WERI-Rb-1 (cell line): ENCODE measurements around the gene RASSF7.

Experiments used
- DNase-seq: peaks from one replicate; pipeline ENCODE4 v3.0.0-alpha.2; 2020
- H3K27ac ChIP-seq: fragments of 250-450 bp; sonication (Bioruptor Pico); 2 replicates; pipeline ENCODE4 v1.5.1; 2020; ENCODE audit warnings: mild to moderate bottlenecking, moderate library complexity
- H3K27me3 ChIP-seq: fragments of 250-450 bp; sonication (Bioruptor Pico); 2 replicates; pipeline ENCODE4 v1.5.1; 2021; ENCODE audit warnings: mild to moderate bottlenecking, low read depth, moderate library complexity; ENCODE audit not compliant: insufficient read depth, severe bottlenecking
- H3K36me3 ChIP-seq: fragments of 250-450 bp; sonication (Bioruptor Pico); 2 replicates; pipeline ENCODE4 v1.5.1; 2020; ENCODE audit warnings: mild to moderate bottlenecking, moderate library complexity
- H3K4me3 ChIP-seq: 2 replicates; pipeline ENCODE4 v1.5.1; 2011; ENCODE audit warnings: low read depth, mild to moderate bottlenecking, control low read depth, low read length
- H3K9me3 ChIP-seq: fragments of 250-450 bp; sonication (Bioruptor Pico); 2 replicates; pipeline ENCODE4 v1.5.1; 2021; ENCODE audit warnings: mild to moderate bottlenecking, moderate library complexity; ENCODE audit not compliant: severe bottlenecking
- CTCF ChIP-seq: IDR thresholded peaks from 2 replicates; pipeline ENCODE4 v1.5.1; 2011; ENCODE audit warnings: low read depth, mild to moderate bottlenecking, control low read depth, inconsistent platforms, low read length

Gene RASSF7

GRCh38 chr11:598005-598680 is 37.4 kb downstream of the RASSF7 start:
- Histone ChIP-seq H3K27ac (no peak overlapping the region), H3K9me3 (no peaks in the 10 kb centered on the region), H3K27me3 (no peaks in the 10 kb centered on the region), H3K36me3 (peaks cover 88% of the 10 kb centered on the region), H3K4me3 (no peak overlapping the region)
- TF ChIP-seq CTCF = no peak
- no peak for DNase-seq

GRCh38 chr11:601573-602245 is 40.9 kb downstream of the RASSF7 start:
- Histone ChIP-seq H3K36me3 (peaks cover 87% of the 10 kb centered on the region), H3K9me3 (no peaks in the 10 kb centered on the region), H3K27me3 (no peaks in the 10 kb centered on the region), H3K27ac (no peak overlapping the region), H3K4me3 (no peak overlapping the region)
- no peak for TF ChIP-seq CTCF
- no peak for DNase-seq

GRCh38 chr11:603154-603553 is 42.4 kb downstream of the RASSF7 start:
- Histone ChIP-seq H3K27ac (no peak overlapping the region), H3K27me3 (no peaks in the 10 kb centered on the region), H3K4me3 (no peak overlapping the region), H3K36me3 (peaks cover 89% of the 10 kb centered on the region), H3K9me3 (no peaks in the 10 kb centered on the region)
- DNase-seq = no peak
- TF ChIP-seq CTCF = no peak

GRCh38 chr11:605286-606129 is 44.7 kb downstream of the RASSF7 start:
- Histone ChIP-seq H3K36me3 (peaks cover 96% of the 10 kb centered on the region), H3K4me3 (no peak overlapping the region), H3K27me3 (no peaks in the 10 kb centered on the region), H3K27ac (no peak overlapping the region), H3K9me3 (no peaks in the 10 kb centered on the region)
- DNase-seq = no peak
- no peak for TF ChIP-seq CTCF

- Histone ChIP-seq H3K9me3 (no peaks in the 10 kb centered on the region), H3K27me3 (no peaks in the 10 kb centered on the region), H3K27ac (no peak overlapping the region), H3K4me3 (no peak overlapping the region), H3K36me3 (peaks cover 96% of the 10 kb centered on the region)
- TF ChIP-seq CTCF = no peak
- no peak for DNase-seq
Measured at GRCh38 chr11:606245-606644, 45.5 kb downstream of the RASSF7 start.
